K562 (cell line): ENCODE data around the gene TARS2. TPM values are rescaled to one million over a fixed set of nuclear protein-coding genes. Genes with fewer than 3 reads are reported as not detected.

Experiments
- ATAC-seq: fragments of 200-7000 bp; cut with Tn5 transposase; 3 replicates; pipeline ENCODE4 v1.9.1; 2020; ENCODE audit warnings: moderate library complexity
- BruUV-seq: library from RNA; stranded (reverse); fragments of 400-500 nt; replicated peaks from 2 replicates; lab custom pipeline; 2021; lab: Mats Ljungman, UMichigan
- CTCF ChIA-PET: fragments of 300-600 bp; formaldehyde crosslinking; extraction: SDS; loops from one replicate; lab custom pipeline; 2021; ENCODE audit warnings: low intra/inter-chr PET ratio; lab: Yijun Ruan, JAX
- POLR2A ChIA-PET: fragments of 300-600, 350-650 bp; sonication (Branson Sonifier 250); formaldehyde crosslinking; extraction: SDS; loops from one replicate; lab custom pipeline; 2021; ENCODE audit warnings: antibody characterized with exemption, inconsistent platforms; lab: Yijun Ruan, JAX
- DNase-seq, 4 experiments: peaks; one replicate each; pipeline versions ENCODE4 v3.0.0 to v3.0.0-alpha.2; 2011 to 2018; ENCODE audit warnings: low spot score in 3 of 4, mixed read lengths in 3 of 4; ENCODE audit errors: extremely low read depth in 1 of 4
- FAIRE-seq: peaks from 2 replicates; lab custom pipeline; 2011; peaks lifted over from hg19 to GRCh38; lab: Jason Lieb, UNC
- H2AFZ ChIP-seq: 2 replicates; pipeline ENCODE4 v1.6.0; 2011; ENCODE audit warnings: low read depth, low read length, control low read depth, inconsistent platforms
- H3K27ac ChIP-seq: fragments of 200-600 bp; 3 replicates; pipeline ENCODE4 v1.8.0; 2011; ENCODE audit warnings: low read depth, mild to moderate bottlenecking, control low read depth, inconsistent platforms, low read length, moderate library complexity, mixed read lengths; ENCODE audit errors: extremely low read depth
- H3K27me3 ChIP-seq, 2 experiments: fragments of 300-600 bp in 1 of 2; 2 replicates in 1 of 2; 3 replicates in 1 of 2; pipeline versions ENCODE4 v1.6.0 to v1.8.0; 2011; ENCODE audit warnings: inconsistent platforms in 2 of 2, low read length in 2 of 2, mild to moderate bottlenecking in 1 of 2, mixed read lengths in 1 of 2, moderate library complexity in 1 of 2; ENCODE audit not compliant: control insufficient read depth in 2 of 2, insufficient read depth in 2 of 2
- H3K36me3 ChIP-seq: fragments of 300-600 bp; 3 replicates; pipeline ENCODE4 v1.8.0; 2011; ENCODE audit warnings: mild to moderate bottlenecking, low read length, inconsistent platforms; ENCODE audit not compliant: control insufficient read depth, insufficient read depth
- H3K4me1 ChIP-seq, 2 experiments: fragments of 200-600 bp in 1 of 2; replicated peaks in 1 of 2; 2 replicates in 1 of 2; 3 replicates in 1 of 2; pipeline versions ENCODE4 v1.5.1 to v1.8.0; 2011; ENCODE audit warnings: inconsistent platforms in 2 of 2, low read length in 2 of 2, mild to moderate bottlenecking in 1 of 2, mixed read lengths in 1 of 2, moderate library complexity in 1 of 2; ENCODE audit not compliant: control insufficient read depth in 2 of 2, insufficient read depth in 2 of 2
- H3K4me2 ChIP-seq: 2 replicates; pipeline ENCODE4 v1.6.1; 2011; ENCODE audit warnings: low read length, control low read depth, inconsistent platforms, mixed read lengths; ENCODE audit not compliant: insufficient read depth
- H3K4me3 ChIP-seq: fragments of 200-600 bp; sonication (generic), shearing (Covaris generic); 2 replicates; pipeline ENCODE4 v1.5.1; 2016; ENCODE audit warnings: control low read depth, inconsistent platforms
- H3K79me2 ChIP-seq: fragments of 200-600 bp; 3 replicates; pipeline ENCODE4 v1.8.0; 2011; ENCODE audit warnings: low read length, inconsistent platforms; ENCODE audit not compliant: control insufficient read depth, insufficient read depth
- H3K9ac ChIP-seq, 2 experiments: 2 replicates each; pipeline versions ENCODE4 v1.6.0 to v1.6.1; 2011; ENCODE audit warnings: low read depth in 2 of 2, low read length in 2 of 2, control low read depth in 1 of 2, inconsistent platforms in 1 of 2, mild to moderate bottlenecking in 1 of 2, mixed read lengths in 1 of 2; ENCODE audit not compliant: insufficient read depth in 1 of 2
- H3K9me1 ChIP-seq: one replicate; pipeline ENCODE4 v1.6.0; 2011; ENCODE audit warnings: inconsistent platforms, mild to moderate bottlenecking, low read length, moderate library complexity; ENCODE audit not compliant: control insufficient read depth, insufficient read depth
- H3K9me3 ChIP-seq: replicated peaks from 2 replicates; pipeline ENCODE4 v1.5.1; 2011; ENCODE audit warnings: low read depth, low read length, inconsistent platforms; ENCODE audit not compliant: control insufficient read depth, insufficient read depth
- H4K20me1 ChIP-seq: replicated peaks from 2 replicates; pipeline ENCODE4 v1.6.1; 2011; ENCODE audit warnings: low read length, inconsistent platforms, mixed read lengths; ENCODE audit not compliant: control insufficient read depth, insufficient read depth
- BMI1 ChIP-seq: fragments of 150-350 bp; IDR thresholded peaks from 2 replicates; pipeline ENCODE4 v1.6.1; 2014; ENCODE audit warnings: low read length
- ELF4 ChIP-seq: fragments of 450-650 bp; formaldehyde crosslinking; IDR thresholded peaks from 2 replicates; pipeline ENCODE4 v1.4.0; 2022; ENCODE audit warnings: missing genetic modification characterization
- ESRRA ChIP-seq: fragments of 450-650 bp; IDR thresholded peaks from 2 replicates; pipeline ENCODE4 v1.6.1; 2014; ENCODE audit warnings: low read depth, mild to moderate bottlenecking, moderate library complexity, borderline replicate concordance
- FIP1L1 ChIP-seq: fragments of 200-400 bp; formaldehyde crosslinking; IDR thresholded peaks from 2 replicates; pipeline ENCODE4 v1.6.1; 2018; ENCODE audit warnings: mild to moderate bottlenecking, low read depth, low read length; ENCODE audit not compliant: poor library complexity, severe bottlenecking
- MAFG ChIP-seq: fragments of 450-650 bp; conservative IDR thresholded peaks from 2 replicates; pipeline ENCODE4 v1.6.1; 2016; ENCODE audit warnings: missing genetic modification characterization, missing compliant biosample characterization
- NBN ChIP-seq: fragments of 450-650 bp; IDR thresholded peaks from 2 replicates; pipeline ENCODE4 v1.6.1; 2016; ENCODE audit warnings: low read depth, mild to moderate bottlenecking
- SIN3B ChIP-seq: fragments of 450-650 bp; IDR thresholded peaks from 2 replicates; pipeline ENCODE4 v1.6.1; 2017; ENCODE audit warnings: low read depth, mild to moderate bottlenecking, moderate library complexity
- SRSF7 ChIP-seq: fragments of 200-400 bp; formaldehyde crosslinking; optimal IDR thresholded peaks from 2 replicates; pipeline ENCODE3; 2017; ENCODE audit warnings: mild to moderate bottlenecking, low read depth, low read length
- TCF7 ChIP-seq: sonication (generic); IDR thresholded peaks from 2 replicates; pipeline ENCODE4 v1.6.1; 2016; ENCODE audit warnings: antibody characterized with exemption, borderline replicate concordance
- ZBTB26 ChIP-seq: fragments of 450-650 bp; formaldehyde crosslinking; IDR thresholded peaks from 2 replicates; pipeline ENCODE4 v1.4.0; 2022; ENCODE audit warnings: missing genetic modification characterization
- ZNF175 ChIP-seq: fragments of 200-800 bp; sonication (Bioruptor generic); IDR thresholded peaks from 2 replicates; pipeline ENCODE4 v1.6.1; 2016; ENCODE audit warnings: low read depth, mild to moderate bottlenecking, missing genetic modification characterization, missing compliant biosample characterization
- ZNF512 ChIP-seq: IDR thresholded peaks from 2 replicates; pipeline ENCODE4 v1.6.1; 2016; ENCODE audit warnings: missing genetic modification characterization, missing compliant biosample characterization
- ZSCAN29 ChIP-seq: fragments of 450-650 bp; IDR thresholded peaks from 2 replicates; pipeline ENCODE4 v1.6.1; 2017
- WGBS: fragments of 100-300 bp; shearing (Covaris generic); methylation state at CpG from one replicate; pipeline ENCODE4 v1.1.6; 2016; ENCODE audit warnings: low coverage, mixed read lengths; ENCODE audit not compliant: insufficient coverage; ENCODE audit errors: missing lambda C conversion rate; 5-methylcytosine and 5-hydroxymethylcytosine counted together
- in situ Hi-C: fragments of 300-500 bp; cut with MboI; formaldehyde crosslinking; loops from 4 replicates; pipeline ENCODE4 v1.15.0; 2018; ENCODE audit warnings: inconsistent platforms, mixed read lengths
- intact Hi-C: fragments of 100-400 bp; cut with micrococcal nuclease; formaldehyde crosslinking; loops from 2 replicates; pipeline ENCODE4 v1.14.2; 2022
- polyA plus RNA-seq, 8 experiments: library from polyadenylated mRNA; depleted of rRNA in 4 of 8; stranded (reverse) in 5 of 8; unstranded in 3 of 8; fragments of >200 nt; fragmentation: Nextera tagmentation in 2 of 8; fragmentation: Illumina TruSeq in 1 of 8; extraction: Ambion mirVana in 2 of 8; extraction: Trizol in 1 of 8; gene quantifications; 2 replicates each; pipeline versions ENCODE4 v1.2.1 to v1.2.3, GENCODE V29; 2011 to 2014; ENCODE audit warnings: inconsistent platforms in 1 of 8, missing spikeins in 1 of 8
- total RNA-seq, 7 experiments: library from RNA; depleted of rRNA in 6 of 7; stranded (reverse); fragments of >200 nt in 6 of 7; fragmentation: Illumina TruSeq in 2 of 7; extraction: Trizol in 2 of 7; gene quantifications; 2 replicates each; pipeline versions ENCODE4 v1.2.1 to v1.2.3, GENCODE V29; 2011 to 2021; ENCODE audit warnings: low replicate concordance in 1 of 7
- TF ChIP-seq, protein P1 (sequence below): fragments of 450-650 bp; IDR thresholded peaks from 2 replicates; pipeline ENCODE4 v1.7.1; 2018; ENCODE audit warnings: mild to moderate bottlenecking, low read depth; ENCODE audit not compliant: partially characterized antibody

TARS2 gene
- total and polyA plus RNA-seq, 9 of the 15 experiments (the other 6 are each of a cell fraction or from before 2014, with no cell fraction given), result 17.0 to 64.2 (median 39.4) TPM

DNA sequence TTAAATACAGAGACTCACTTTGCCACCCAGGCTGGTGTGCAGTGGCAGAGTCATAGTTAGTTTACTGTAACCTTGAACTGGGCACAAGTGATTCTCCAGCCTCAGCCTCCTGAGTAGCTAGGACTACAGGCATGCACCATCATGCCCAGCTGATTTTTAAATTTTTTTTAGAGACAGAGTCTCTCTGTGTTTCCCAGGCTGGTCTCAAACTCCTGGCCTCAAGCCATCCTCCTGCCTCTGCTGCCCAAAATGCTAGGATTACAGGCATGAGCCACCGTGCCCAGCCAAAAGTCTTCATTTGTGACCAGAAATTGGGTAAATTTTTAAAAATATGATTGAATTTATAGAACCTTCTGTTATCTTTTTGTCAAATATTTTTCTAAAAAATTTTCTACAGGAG lies 17.9 kb upstream of the TARS2 start:
- Histone ChIP-seq H2AFZ (no peak overlapping the region), H3K9me1 (no peaks in the 10 kb centered on the region), H4K20me1 (no peaks in the 10 kb centered on the region), H3K27me3 (no peaks in the 10 kb centered on the region), H3K79me2 (no peaks in the 10 kb centered on the region), H3K36me3 (peaks cover 66% of the 10 kb centered on the region), H3K9me3 (no peaks in the 10 kb centered on the region), H3K4me2 (no peak overlapping the region), H3K4me1 (peaks cover 4% of the 10 kb centered on the region in 2 experiments; a peak in 1 of 5 replicates), H3K4me3 (no peak overlapping the region), H3K27ac (no peak overlapping the region), H3K9ac (no peak overlapping the region)
- ATAC-seq, result no peak
- FAIRE-seq, result no peak
- no peak for DNase-seq
- TF ChIP-seq MAFG (tag) (no peak), ESRRA (no peak), ZBTB26 (CRISPR knock-in tag) (no peak), FIP1L1 (no peak), ZNF175 (no peak), TCF7 (no peak), NBN (no peak), BMI1 (no peak), SRSF7 (no peak), ZNF512 (no peak), ZSCAN29 (no peak), ELF4 (CRISPR knock-in tag) (no peak), SIN3B (no peak)
- TF ChIP-seq, protein P1, sequence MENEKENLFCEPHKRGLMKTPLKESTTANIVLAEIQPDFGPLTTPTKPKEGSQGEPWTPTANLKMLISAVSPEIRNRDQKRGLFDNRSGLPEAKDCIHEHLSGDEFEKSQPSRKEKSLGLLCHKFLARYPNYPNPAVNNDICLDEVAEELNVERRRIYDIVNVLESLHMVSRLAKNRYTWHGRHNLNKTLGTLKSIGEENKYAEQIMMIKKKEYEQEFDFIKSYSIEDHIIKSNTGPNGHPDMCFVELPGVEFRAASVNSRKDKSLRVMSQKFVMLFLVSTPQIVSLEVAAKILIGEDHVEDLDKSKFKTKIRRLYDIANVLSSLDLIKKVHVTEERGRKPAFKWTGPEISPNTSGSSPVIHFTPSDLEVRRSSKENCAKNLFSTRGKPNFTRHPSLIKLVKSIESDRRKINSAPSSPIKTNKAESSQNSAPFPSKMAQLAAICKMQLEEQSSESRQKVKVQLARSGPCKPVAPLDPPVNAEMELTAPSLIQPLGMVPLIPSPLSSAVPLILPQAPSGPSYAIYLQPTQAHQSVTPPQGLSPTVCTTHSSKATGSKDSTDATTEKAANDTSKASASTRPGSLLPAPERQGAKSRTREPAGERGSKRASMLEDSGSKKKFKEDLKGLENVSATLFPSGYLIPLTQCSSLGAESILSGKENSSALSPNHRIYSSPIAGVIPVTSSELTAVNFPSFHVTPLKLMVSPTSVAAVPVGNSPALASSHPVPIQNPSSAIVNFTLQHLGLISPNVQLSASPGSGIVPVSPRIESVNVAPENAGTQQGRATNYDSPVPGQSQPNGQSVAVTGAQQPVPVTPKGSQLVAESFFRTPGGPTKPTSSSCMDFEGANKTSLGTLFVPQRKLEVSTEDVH, result no peak
- ChIA-PET POLR2A (no interaction called here), CTCF (interaction anchor here (0.5 to 0.6 kb wide), 2 partner anchors 80 to 213 kb away, joined by 3 read pairs; no protein-coding TSS in a partner anchor)
- intact Hi-C loops (no loop called here), in situ Hi-C loops (no loop called here)
- WGBS, result 75% methylated on average over 1 of the region's 1 CpG
- BruUV-seq, result no TSS peak
